Left lung (tissue), 10 donors: ENCODE measurements around the gene CENPM. TPM values are rescaled to one million over a fixed set of nuclear protein-coding genes. Genes with fewer than 3 reads are reported as not detected.
A peak's percentile ranks its signal among the peaks of the same experiment; 100 is the strongest.

ENCODE experiments used
- ATAC-seq: fragments of 200-7000 bp; cut with Tn5 transposase; one replicate; pipeline ENCODE4 v1.9.1; 2020; ENCODE audit warnings: moderate library complexity
- DNase-seq, 4 donors: peaks; one replicate each; pipeline ENCODE4 v3.0.0-alpha.2; 2013 to 2020
- H3K27ac ChIP-seq, 2 donors: fragments of 200-600 bp; sonication (generic) in 1 of 2; one replicate each; pipeline versions ENCODE4 v1.5.0 to v1.8.0; 2020 to 2021
- H3K27me3 ChIP-seq, 2 donors: fragments of 200-600 bp; sonication (generic) in 1 of 2; one replicate each; pipeline versions ENCODE4 v1.5.0 to v1.8.0; 2020 to 2021
- H3K36me3 ChIP-seq, 2 donors: fragments of 200-600 bp; sonication (generic) in 1 of 2; one replicate each; pipeline versions ENCODE4 v1.5.0 to v1.8.0; 2020 to 2021
- H3K4me1 ChIP-seq, 2 donors: fragments of 200-600 bp; one replicate each; pipeline ENCODE4 v1.8.0; 2021
- H3K4me3 ChIP-seq, 2 donors: fragments of 200-600 bp; sonication (generic) in 1 of 2; one replicate each; pipeline versions ENCODE4 v1.5.0 to v1.8.0; 2020 to 2021; ENCODE audit warnings: mild to moderate bottlenecking in 1 of 2
- H3K9me3 ChIP-seq, 2 donors: fragments of 200-600 bp; sonication (generic) in 1 of 2; one replicate each; pipeline versions ENCODE4 v1.5.0 to v1.8.0; 2020 to 2021
- intact Hi-C, 2 donors: fragments of 100-400 bp; cut with DNase I; formaldehyde crosslinking; loops; one replicate each; pipeline versions ENCODE4 v1.11.2 to v1.14.2; 2022
- polyA plus RNA-seq, 6 donors: library from polyadenylated mRNA; unstranded; fragments of 120-200 nt; gene quantifications; one replicate each; pipeline ENCODE4 v1.2.1, GENCODE V29; 2013; ENCODE audit not compliant: insufficient read length in 6 of 6
- total RNA-seq, 2 donors: library from RNA; stranded (reverse); fragmentation: NEBNext Ultra II Directional; extraction: Animal tissue kit (Norgen Biotek cat#: 25700); gene quantifications; one replicate each; pipeline ENCODE4 v1.2.1, GENCODE V29; 2021
- TF ChIP-seq, protein P1 (sequence below), 2 donors: fragments of 200-600 bp; sonication (generic) in 1 of 2; IDR thresholded peaks; one replicate each; pipeline versions ENCODE4 v1.5.0 to v1.8.0; 2021; ENCODE audit warnings: antibody characterized with exemption in 2 of 2
- donor health status: DM: no; HTN: yes; CAD: no.
- donor health status: DM: no; HTN: no; CAD: no.

CENPM gene
- total and polyA plus RNA-seq, 8 donors = 9.6 to 20.5 (median 13.6) TPM

DNA sequence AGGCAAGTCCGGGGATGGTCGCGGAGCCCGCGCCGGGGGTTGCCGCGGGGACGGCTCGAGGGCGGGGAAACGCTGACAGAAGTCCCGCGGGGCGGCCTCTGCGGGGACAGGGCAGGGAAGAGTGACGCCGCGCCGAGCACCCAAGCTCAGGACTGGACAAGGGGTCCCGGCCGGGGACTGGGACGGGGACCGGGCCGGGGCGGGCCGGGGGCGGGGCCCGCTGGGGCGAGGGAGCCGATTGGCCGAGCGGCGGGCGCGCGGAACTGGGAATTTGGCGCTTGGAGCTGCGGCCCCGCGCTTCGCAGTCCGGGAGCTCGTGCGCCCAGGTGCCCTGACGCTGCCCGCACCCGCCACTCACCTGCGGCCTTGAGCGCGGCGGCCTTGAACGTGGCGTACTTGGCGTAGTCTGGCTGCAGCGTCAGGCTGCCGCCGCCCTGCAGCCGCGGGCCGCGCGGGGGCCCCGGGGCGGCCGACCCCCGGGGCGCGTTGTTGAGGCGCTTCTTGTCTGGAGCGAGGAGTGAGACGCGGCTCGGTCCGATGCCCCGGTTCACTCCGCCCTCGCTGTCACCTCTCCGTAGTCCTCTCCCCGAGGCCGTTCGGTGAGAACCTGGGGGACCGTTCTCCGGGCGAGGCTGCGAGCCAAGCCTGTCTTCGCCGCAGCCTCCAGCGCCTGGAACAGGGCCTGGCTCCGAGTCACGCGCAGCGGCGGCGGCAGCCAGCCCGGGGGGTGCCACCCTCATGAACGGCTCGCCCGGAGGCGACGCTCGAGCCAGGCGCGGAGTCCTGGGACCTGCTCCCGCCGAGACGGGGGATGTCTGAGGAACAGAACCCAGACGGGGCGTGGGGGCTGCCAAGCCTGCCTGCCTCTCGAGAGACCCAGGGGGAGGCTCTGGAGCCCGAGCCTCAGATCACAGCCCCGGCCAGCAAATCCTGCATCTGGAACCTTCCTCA lies 36.6 kb downstream of the CENPM start:
- DNase-seq = peak in 2 of 4 donors; percentile 37 to 81
- intact Hi-C loops = no loop called here
- no peak overlapping the region for H3K27ac ChIP-seq
- peaks cover 59 to 67% of the 10 kb centered on the region in 2 donors for H3K27me3 ChIP-seq
- H3K36me3 ChIP-seq = peaks cover 0 to 27% of the 10 kb centered on the region in 2 donors
- peak; percentile 30 for ATAC-seq
- no peaks in the 10 kb centered on the region for H3K9me3 ChIP-seq
- H3K4me3 ChIP-seq = peak overlapping the region; percentile 9 to 17
- peaks cover 10 to 50% of the 10 kb centered on the region in 2 donors for H3K4me1 ChIP-seq
- TF ChIP-seq, protein P1, sequence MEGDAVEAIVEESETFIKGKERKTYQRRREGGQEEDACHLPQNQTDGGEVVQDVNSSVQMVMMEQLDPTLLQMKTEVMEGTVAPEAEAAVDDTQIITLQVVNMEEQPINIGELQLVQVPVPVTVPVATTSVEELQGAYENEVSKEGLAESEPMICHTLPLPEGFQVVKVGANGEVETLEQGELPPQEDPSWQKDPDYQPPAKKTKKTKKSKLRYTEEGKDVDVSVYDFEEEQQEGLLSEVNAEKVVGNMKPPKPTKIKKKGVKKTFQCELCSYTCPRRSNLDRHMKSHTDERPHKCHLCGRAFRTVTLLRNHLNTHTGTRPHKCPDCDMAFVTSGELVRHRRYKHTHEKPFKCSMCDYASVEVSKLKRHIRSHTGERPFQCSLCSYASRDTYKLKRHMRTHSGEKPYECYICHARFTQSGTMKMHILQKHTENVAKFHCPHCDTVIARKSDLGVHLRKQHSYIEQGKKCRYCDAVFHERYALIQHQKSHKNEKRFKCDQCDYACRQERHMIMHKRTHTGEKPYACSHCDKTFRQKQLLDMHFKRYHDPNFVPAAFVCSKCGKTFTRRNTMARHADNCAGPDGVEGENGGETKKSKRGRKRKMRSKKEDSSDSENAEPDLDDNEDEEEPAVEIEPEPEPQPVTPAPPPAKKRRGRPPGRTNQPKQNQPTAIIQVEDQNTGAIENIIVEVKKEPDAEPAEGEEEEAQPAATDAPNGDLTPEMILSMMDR (IDR thresholded peaks at IDR 0.05) = no peak

DNA sequence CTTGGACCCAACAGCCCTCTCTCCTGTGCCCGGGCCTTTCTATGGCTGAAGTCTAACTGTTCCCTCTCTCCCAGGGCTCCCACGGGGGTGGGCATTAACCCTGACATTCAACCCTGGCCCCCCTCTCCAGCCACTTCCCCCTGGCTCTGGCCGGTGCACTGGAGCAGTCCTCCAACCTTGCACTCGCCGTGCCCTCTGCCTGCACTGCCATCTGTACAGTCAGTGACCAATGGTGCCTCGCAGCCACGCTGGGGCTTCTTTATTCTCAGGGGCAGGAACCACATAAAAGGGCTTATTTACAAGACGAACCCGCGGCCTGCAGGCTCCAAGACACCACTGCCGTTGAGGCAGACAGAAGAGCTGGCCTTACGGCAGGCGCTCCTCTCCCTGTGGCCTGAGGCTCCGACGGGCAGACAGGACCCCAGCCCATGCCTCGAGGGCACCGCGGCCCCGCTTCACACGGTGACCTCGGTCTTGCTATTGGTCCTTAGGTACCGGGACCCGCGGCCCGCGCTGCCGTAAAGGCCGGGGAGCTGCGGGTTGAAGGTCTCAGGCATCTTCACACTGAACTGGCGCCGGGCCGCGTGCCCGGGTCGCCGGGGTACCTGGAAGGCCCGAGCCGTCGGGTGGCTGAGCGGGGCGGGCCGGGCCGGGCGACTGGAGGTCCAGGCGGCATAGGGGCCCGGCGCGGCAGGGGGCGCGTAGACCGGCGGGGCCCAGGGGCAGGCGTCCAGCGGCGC lies 37.5 kb downstream of the CENPM start:
- no peak for ATAC-seq
- intact Hi-C loops = no loop called here
- H3K4me3 ChIP-seq = peak overlapping the region in 1 of 2 donors; percentile 17
- DNase-seq = no peak
- H3K36me3 ChIP-seq = peaks cover 0 to 36% of the 10 kb centered on the region in 2 donors
- TF ChIP-seq, protein P1 (IDR thresholded peaks at IDR 0.05) = no peak
- no peak overlapping the region for H3K27ac ChIP-seq
- peaks cover 50 to 58% of the 10 kb centered on the region in 2 donors for H3K27me3 ChIP-seq
- H3K4me1 ChIP-seq = peaks cover 10 to 42% of the 10 kb centered on the region in 2 donors
- no peaks in the 10 kb centered on the region for H3K9me3 ChIP-seq

DNA sequence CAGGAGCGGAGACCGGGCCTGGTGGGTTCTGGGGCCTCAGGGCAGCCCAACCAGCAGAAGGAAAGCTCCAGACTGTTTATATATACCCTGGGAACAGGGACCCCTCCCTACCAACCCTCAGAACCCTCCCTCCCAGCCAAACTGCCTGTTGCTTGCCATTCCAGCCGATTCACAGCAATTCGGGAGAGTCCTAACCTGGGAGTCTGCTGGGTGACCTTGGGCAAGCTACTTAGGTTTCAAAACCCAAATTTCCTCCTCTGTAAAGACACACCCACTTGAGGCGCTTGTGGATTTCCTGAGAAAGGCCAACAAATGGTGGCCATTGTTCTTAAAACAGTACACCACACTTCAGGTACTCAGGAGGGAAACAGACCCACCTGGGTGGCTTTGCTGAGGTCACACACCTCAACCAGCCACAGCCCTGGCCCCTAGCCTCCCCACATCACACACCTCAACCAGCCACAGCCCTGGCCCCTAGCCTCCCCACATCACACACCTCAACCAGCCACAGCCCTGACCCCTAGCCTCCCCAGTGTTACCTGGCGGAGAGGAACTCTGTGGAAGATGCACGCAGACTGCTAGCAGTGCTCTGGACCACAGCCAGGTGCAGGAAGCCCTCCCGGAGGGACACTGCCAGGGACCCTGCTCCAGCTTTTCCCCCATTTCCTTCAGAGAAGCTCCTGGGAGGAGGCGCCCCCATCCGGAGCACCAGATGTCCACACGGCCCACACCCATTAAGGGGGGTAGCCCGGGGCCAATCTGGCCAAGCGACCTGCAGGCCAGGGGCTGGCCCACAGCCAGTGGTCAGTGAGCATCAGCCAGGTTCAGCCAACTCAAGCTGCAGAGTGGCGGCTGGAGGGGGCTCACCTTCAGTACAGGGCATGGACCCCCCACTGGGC lies 38.3 kb downstream of the CENPM start:
- ATAC-seq = no peak
- H3K27ac ChIP-seq = no peak overlapping the region
- H3K4me3 ChIP-seq = no peak overlapping the region
- no peaks in the 10 kb centered on the region for H3K9me3 ChIP-seq
- DNase-seq = peak in 1 of 4 donors; percentile 4
- H3K36me3 ChIP-seq = peaks cover 0 to 44% of the 10 kb centered on the region in 2 donors
- peaks cover 10 to 33% of the 10 kb centered on the region in 2 donors for H3K4me1 ChIP-seq
- H3K27me3 ChIP-seq = peaks cover 43 to 50% of the 10 kb centered on the region in 2 donors
- TF ChIP-seq, protein P1 (IDR thresholded peaks at IDR 0.05) = no peak
- intact Hi-C loops = no loop called here

DNA sequence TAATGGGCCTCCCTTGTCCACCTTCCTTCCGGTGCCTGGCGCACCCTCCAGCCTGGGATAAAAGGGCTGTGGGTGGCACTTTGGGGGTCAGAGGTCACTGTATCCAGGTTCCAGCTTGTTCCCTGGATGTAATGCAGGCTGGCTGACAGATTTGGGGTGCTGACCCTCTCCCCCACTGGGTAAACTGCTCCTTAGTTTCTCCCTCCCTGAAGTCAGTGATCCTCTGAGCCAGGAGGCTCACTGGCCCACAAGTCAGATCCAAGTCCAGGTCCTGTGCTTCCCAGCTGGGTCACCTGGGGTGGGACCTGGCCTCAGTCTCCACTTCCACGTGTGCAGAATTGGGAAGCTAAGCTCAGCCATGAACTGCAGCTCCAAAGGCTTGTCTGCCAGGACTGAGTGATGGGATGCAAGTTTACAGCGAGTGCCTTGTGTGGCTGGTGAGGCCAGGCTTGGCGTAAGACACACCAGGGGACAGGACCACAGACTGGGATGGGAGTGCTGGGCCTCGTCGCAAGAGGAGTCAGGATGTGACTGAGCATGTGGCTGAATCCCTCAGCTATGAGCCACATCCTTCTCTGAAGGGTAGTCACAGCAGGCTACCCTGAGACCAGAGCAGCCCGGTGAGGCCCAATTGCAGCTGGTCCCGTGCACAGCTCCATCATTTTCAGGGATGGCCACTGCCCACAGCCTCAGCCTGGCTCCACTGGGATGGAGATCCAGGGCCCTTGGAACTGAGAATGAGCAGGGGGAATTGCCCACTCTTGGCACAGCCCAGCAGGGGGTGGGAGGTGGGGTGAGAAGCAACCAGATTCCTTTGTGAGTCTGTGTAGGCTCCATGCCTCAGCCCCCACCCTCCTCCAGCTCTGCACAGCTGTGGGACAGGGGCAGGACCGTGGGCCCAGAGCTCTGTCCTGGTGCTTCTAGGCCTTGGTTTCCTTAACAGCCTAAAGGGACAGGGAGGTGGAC lies 39.2 kb downstream of the CENPM start:
- TF ChIP-seq, protein P1 (IDR thresholded peaks at IDR 0.05) = no peak
- Histone ChIP-seq H3K27me3 (peaks cover 34 to 41% of the 10 kb centered on the region in 2 donors), H3K27ac (no peak overlapping the region), H3K9me3 (no peaks in the 10 kb centered on the region), H3K4me1 (peaks cover 10 to 33% of the 10 kb centered on the region in 2 donors), H3K36me3 (peaks cover 0 to 53% of the 10 kb centered on the region in 2 donors), H3K4me3 (no peak overlapping the region)
- ATAC-seq (no peak), DNase-seq (peak in 1 of 4 donors; percentile 29)
- intact Hi-C loops = no loop called here
